GM18858 (cell line): ENCODE measurements around the gene ALPL.
"Not testable (repeated sequence)": the region's sequence is repeated elsewhere in the genome, so short reads cannot be mapped to it uniquely, and the experiment has no call there.

Experiments
- ATAC-seq: cut with Tn5 transposase; IDR thresholded peaks from one replicate; pipeline ENCODE4 v1.9.1; 2021; ENCODE audit not compliant: unreplicated experiment

The ALPL gene

GRCh38 chr1:21509351-21510112, at the start of gene ALPL:
TSS of gene ALPL (plus strand) at chr1:21509423. CDS start at chr1:21554082, 44,659 bp downstream.
- no peak for ATAC-seq

- ATAC-seq = not testable (repeated sequence)
These were observed 44.1 kb upstream of the ALPL start for GRCh38 chr1:21465127-21465526.

GRCh38 chr1:21467946-21468345, 41.3 kb upstream of the ALPL start:
- not testable (repeated sequence) for ATAC-seq

GRCh38 chr1:21468599-21468998, 40.6 kb upstream of the ALPL start:
- no peak for ATAC-seq

- ATAC-seq = no peak
These were observed 39.6 kb upstream of the ALPL start for GRCh38 chr1:21469581-21469980.

GRCh38 chr1:21472861-21473260, 36.4 kb upstream of the ALPL start:
- no peak for ATAC-seq

- no peak for ATAC-seq
These were observed 30.9 kb upstream of the ALPL start for GRCh38 chr1:21478356-21478755.

GRCh38 chr1:21483881-21484280, 25.3 kb upstream of the ALPL start:
- not testable (repeated sequence) for ATAC-seq

GRCh38 chr1:21489146-21489545, 20.1 kb upstream of the ALPL start:
- no peak for ATAC-seq

- no peak for ATAC-seq
These were observed 18.3 kb upstream of the ALPL start for GRCh38 chr1:21490774-21491487.

GRCh38 chr1:21491488-21492355, 17.5 kb upstream of the ALPL start:
- ATAC-seq = no peak

- no peak for ATAC-seq
These were observed 16.9 kb upstream of the ALPL start for GRCh38 chr1:21492356-21492625.

- ATAC-seq = no peak
These were observed 15.0 kb upstream of the ALPL start for GRCh38 chr1:21494196-21494595.

- ATAC-seq = no peak
These were observed 13.9 kb upstream of the ALPL start for GRCh38 chr1:21495225-21495820.

GRCh38 chr1:21496063-21496462, 13.2 kb upstream of the ALPL start:
- ATAC-seq = no peak

- ATAC-seq = no peak
These were observed 12.3 kb upstream of the ALPL start for GRCh38 chr1:21496886-21497285.

- no peak for ATAC-seq
These were observed 11.7 kb upstream of the ALPL start for GRCh38 chr1:21497466-21498061.

- no peak for ATAC-seq
These were observed 9.8 kb upstream of the ALPL start for GRCh38 chr1:21499283-21499950.

GRCh38 chr1:21503706-21504377, 5.4 kb upstream of the ALPL start:
- ATAC-seq = no peak

- no peak for ATAC-seq
These were observed 2.4 kb upstream of the ALPL start for GRCh38 chr1:21506804-21507203.
